GM20000 (cell line): Measurements from ENCODE around the gene KAZN.

Experiments used
- DNase-seq: peaks from one replicate; pipeline ENCODE4 v3.0.0; 2012; ENCODE audit warnings: low spot score
- TF ChIP-seq, protein P1 (sequence below): IDR thresholded peaks from 2 replicates; pipeline ENCODE4 v1.5.1; 2012; ENCODE audit warnings: mild to moderate bottlenecking, control low read depth; ENCODE audit errors: extremely low read depth, missing control alignments

The KAZN gene

DNA sequence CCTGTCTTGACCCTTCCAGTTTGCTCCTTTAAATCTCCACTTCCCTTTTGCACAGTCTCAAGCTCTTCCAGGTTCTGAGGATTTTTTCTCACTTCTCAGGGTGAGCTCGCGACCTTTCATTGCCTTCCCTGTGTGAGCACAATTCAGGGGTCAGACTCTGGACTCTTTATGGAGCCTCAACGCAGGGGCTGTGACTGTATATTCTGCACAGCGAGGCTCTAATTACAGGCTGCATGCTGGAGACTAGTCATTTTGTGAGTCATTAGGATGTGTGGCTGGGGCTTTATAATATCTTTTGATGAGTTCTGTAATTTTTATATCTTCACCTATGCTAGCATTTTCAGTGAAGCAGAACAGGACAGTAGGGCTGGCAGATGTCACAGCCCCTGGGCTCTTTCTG is 270.7 kb downstream of the KAZN start:
- no peak for DNase-seq
- TF ChIP-seq, protein P1, sequence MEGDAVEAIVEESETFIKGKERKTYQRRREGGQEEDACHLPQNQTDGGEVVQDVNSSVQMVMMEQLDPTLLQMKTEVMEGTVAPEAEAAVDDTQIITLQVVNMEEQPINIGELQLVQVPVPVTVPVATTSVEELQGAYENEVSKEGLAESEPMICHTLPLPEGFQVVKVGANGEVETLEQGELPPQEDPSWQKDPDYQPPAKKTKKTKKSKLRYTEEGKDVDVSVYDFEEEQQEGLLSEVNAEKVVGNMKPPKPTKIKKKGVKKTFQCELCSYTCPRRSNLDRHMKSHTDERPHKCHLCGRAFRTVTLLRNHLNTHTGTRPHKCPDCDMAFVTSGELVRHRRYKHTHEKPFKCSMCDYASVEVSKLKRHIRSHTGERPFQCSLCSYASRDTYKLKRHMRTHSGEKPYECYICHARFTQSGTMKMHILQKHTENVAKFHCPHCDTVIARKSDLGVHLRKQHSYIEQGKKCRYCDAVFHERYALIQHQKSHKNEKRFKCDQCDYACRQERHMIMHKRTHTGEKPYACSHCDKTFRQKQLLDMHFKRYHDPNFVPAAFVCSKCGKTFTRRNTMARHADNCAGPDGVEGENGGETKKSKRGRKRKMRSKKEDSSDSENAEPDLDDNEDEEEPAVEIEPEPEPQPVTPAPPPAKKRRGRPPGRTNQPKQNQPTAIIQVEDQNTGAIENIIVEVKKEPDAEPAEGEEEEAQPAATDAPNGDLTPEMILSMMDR: no peak

DNA sequence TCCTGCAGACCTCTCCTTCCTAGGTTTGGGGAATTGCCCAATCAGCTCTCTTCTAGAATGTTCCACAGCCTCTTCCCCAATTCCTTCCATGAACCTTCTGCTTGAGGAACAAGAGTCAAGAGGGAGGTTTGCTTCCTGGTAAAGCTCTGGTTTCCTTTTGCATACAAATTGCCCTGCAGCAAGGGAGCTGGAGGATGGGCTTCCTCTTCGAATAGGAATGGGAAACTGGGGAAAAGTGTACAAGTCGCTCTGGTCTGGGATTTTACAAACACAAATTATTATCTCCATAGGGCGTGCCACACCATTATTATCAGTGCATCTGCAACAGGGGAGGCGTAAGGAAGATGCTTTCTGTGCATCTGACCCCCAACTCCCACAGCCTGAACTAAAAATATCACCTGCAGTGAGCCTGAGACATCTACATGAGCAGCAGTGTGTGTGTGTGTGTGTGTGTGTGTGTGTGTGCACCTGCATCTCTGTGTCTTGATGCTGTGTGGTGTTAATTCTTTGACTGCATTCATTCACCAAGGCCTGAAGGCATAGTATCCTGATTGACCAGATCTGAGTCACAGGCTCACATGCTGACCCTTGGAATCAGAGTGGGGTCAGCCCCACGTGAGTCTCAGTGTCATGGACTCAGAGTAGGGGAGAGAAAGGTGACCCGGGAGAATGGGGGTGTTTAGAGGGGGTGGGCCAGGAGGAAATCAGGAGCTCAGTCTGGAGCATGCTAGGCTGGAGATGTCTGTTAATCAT is 272.9 kb downstream of the KAZN start:
- DNase-seq: no peak
- TF ChIP-seq, protein P1: no peak

DNA sequence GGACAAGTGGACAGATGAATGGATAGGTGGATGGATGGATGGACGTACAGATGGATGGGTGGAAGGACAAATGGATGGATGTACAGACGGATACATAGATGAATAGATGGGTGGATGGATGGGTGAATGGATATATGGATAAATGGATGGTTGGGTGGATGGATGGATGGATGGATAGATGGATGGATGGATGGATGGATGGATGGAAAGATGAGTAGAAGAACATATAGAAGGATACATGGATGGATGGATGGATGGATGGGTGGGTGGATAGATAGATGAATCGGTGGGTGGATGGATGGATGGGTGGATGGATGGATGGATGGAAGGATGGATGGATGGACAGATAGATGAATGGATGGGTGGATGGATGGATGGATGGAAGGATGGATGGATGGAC is 274.3 kb downstream of the KAZN start:
- TF ChIP-seq, protein P1: no peak
- DNase-seq: no peak

DNA sequence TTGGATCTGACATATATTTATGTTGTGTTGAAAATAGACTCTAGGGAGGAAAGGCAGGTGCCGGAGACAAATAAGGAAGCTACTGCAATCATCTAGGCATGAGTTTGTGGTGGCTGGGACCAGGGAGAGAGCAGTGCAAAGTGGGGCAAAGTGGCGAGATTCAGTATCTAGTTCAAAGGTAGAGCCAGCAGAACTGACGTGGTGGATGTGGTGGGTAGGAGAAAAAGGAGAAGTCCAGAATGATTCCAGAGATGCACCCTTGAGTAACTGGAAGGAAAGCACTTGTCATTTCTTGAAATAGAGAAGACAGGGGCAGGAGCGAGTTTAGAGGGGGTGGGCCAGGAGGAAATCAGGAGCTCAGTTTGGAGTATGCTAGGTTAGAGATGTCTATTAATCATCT is 275.2 kb downstream of the KAZN start:
- DNase-seq: no peak
- TF ChIP-seq, protein P1: no peak

DNA sequence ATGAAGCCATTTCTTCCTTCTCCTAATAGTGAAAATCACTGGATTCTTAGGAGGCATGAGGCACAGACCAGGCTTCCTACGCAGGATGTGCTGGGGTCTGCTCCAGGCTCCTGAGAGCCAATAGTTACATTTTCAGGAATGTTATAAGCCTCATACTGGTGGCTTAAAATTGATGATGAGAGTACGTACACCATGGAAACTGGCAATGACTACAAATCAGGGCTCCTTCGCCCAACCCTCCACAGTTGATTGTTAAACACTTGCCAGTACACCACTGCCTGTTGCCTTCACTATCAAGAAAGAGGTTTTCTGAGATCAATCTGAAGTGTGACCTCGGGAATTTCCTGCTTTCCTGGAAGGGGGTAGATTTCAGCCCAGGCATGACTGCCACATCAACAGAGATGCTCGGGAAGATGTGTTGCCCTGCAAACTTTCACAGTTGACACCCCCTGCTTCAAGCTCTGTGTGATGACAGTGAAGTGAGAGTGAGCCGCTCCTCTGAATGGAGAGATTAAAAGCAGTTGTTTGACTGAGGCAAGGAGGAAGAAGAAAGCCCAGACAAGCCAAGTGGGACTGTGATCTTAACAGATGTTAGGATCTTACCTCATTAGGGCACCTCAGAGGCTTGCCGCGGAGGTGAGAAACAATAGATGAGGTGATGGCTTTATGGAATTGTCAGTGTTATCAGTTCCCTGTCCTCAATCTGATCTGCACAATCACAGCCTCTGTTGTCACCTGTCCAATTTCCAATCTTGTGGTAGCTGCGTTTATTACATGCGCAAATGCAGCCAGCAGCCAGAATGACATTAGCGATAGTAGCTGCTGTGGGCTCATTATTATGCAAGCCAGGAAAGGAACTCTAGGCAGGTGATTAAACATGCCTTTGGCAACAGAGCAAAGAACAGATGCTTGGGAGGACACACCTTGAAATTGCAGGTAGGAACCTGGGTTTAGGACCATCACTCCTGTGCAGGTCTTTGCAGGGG is 277.3 kb downstream of the KAZN start:
- no peak for DNase-seq
- TF ChIP-seq, protein P1: no peak

DNA sequence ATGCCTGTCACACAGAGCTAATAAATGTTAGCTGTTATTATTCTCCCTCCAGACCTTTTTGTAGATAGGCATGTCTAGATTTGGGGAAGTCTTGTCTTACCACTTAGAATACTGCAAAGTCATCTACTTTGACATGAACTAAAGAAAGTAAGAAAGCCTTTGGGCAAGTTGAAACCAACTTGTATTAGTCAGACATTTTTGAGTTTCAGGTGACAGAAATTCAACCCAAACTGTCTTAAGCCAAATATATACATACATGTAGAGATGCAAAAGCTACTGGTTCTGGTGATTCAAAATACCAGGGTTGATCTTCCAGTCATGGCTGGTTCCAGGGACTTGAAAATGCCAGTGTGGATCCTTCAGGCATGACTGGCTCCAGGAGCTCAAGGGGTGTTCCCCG is 278.3 kb downstream of the KAZN start:
- no peak for DNase-seq
- TF ChIP-seq, protein P1: no peak

DNA sequence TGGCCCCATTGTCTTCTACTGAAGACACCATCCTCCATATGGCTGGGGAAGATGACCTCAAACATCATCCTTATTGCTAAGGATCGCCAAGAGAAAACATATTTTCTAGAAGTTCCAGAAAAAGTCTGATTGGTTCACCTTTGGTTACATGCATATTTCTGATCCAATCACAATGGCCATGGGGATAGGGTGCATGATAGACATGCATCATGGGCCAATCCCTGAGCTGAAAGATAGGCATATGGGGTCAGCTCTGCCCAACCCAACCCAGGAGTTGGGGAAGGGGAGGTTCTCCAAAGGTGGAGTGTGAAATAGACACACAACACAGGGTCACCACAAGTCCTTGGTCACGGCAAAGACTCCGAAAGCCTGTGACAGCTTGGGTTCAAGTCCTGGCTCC is 278.7 kb downstream of the KAZN start:
- no peak for DNase-seq
- TF ChIP-seq, protein P1: no peak
